Keratinocyte (primary cell): ENCODE data around the gene APEH.

Experiments
- EZH2 ChIP-seq: IDR thresholded peaks from one replicate; pipeline ENCODE4 v1.6.1; 2012; ENCODE audit warnings: inconsistent platforms, mild to moderate bottlenecking, low read length, moderate library complexity
- TF ChIP-seq, protein P1 (sequence below), 3 experiments: IDR thresholded peaks in 1 of 3; conservative IDR thresholded peaks in 1 of 3; optimal IDR thresholded peaks in 1 of 3; 2 replicates in 2 of 3; 3 replicates in 1 of 3; pipeline versions ENCODE3 to v1.5.1; 2011; ENCODE audit warnings: low read length in 3 of 3, mild to moderate bottlenecking in 3 of 3, moderate library complexity in 2 of 3, control low read depth in 1 of 3, inconsistent platforms in 1 of 3; ENCODE audit not compliant: insufficient read depth in 2 of 3; ENCODE audit errors: extremely low read depth in 1 of 3

DNA sequence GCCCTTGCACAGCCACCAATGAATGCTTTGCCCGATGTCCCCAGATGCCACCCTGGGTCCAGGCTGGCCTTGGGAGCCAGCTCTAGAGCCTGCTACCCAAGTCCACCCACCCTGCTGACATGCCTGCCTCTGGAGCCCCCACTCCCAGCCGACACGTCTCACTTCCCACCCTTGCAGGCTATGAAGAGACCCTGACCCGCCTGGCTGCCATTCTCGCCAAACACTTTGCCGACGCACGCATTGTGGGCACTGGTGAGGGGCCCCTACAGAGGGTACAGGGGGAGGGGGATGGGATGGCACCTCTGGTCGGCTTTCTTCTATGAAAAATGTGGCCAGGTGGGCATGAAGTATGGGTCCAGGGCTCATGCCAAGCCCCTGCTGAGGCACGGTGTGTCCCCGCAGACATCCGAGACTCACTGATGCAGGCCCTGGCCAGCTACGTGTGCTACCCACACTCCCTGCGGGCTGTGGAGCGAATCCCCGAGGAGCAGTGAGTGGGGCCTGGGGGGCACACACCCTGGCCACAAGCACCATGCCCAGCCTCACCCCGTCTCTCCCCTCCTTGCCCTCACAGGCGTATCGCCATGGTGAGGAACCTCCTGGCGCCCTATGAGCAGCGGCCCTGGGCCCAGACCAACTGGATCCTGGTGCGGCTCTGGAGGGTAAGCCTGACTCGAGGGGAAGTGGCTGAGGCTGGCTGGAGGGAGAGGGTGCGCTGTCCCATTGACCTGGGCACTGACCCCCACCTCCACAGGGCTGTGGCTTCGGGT is 39.4 kb downstream of the APEH start:
- TF ChIP-seq, protein P1, sequence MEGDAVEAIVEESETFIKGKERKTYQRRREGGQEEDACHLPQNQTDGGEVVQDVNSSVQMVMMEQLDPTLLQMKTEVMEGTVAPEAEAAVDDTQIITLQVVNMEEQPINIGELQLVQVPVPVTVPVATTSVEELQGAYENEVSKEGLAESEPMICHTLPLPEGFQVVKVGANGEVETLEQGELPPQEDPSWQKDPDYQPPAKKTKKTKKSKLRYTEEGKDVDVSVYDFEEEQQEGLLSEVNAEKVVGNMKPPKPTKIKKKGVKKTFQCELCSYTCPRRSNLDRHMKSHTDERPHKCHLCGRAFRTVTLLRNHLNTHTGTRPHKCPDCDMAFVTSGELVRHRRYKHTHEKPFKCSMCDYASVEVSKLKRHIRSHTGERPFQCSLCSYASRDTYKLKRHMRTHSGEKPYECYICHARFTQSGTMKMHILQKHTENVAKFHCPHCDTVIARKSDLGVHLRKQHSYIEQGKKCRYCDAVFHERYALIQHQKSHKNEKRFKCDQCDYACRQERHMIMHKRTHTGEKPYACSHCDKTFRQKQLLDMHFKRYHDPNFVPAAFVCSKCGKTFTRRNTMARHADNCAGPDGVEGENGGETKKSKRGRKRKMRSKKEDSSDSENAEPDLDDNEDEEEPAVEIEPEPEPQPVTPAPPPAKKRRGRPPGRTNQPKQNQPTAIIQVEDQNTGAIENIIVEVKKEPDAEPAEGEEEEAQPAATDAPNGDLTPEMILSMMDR (optimal IDR thresholded peaks at IDR 0.05 in 1 of 3, IDR thresholded peaks at IDR 0.05 in 1 of 3, conservative IDR thresholded peaks at IDR 0.05 in 1 of 3; ENCODE audit: extremely low read depth in 1 of 3, insufficient read depth in 2 of 3, low read length in 3 of 3), result no peak
- TF ChIP-seq EZH2, result no peak
